Neural crest cell (in vitro differentiated cells): ENCODE results near the gene MTM1. TPM values are rescaled to one million over a fixed set of nuclear protein-coding genes. Genes with fewer than 3 reads are reported as not detected.

Experiments
- DNase-seq: peaks from one replicate; pipeline ENCODE4 v3.0.0; 2021; ENCODE audit warnings: low read depth, mixed read lengths, low spot score
- H3K27ac Mint-ChIP-seq: one replicate; pipeline ENCODE4 v1.8.0; 2021; ENCODE audit warnings: mild to moderate bottlenecking, mixed read lengths; ENCODE audit not compliant: unreplicated experiment
- H3K27me3 Mint-ChIP-seq: 2 replicates; pipeline ENCODE4 v1.8.0; 2021; ENCODE audit warnings: low read depth, mild to moderate bottlenecking, mixed read lengths
- H3K36me3 Mint-ChIP-seq: 2 replicates; pipeline ENCODE4 v1.8.0; 2021; ENCODE audit warnings: low read depth, mild to moderate bottlenecking, mixed read lengths
- H3K4me1 Mint-ChIP-seq: 2 replicates; pipeline ENCODE4 v1.8.0; 2021; ENCODE audit warnings: mixed read lengths
- H3K4me3 Mint-ChIP-seq: one replicate; pipeline ENCODE4 v1.8.0; 2021; ENCODE audit warnings: mild to moderate bottlenecking, mixed read lengths
- H3K9me3 Mint-ChIP-seq: 2 replicates; pipeline ENCODE4 v1.8.0; 2021; ENCODE audit warnings: mixed read lengths
- CTCF ChIP-seq: fragments of 200-600 bp; sonication (generic); conservative IDR thresholded peaks from 2 replicates; pipeline ENCODE4 v1.5.0; 2021; ENCODE audit warnings: antibody characterized with exemption, mild to moderate bottlenecking
- total RNA-seq: library from RNA; stranded (reverse); gene quantifications from 2 replicates; pipeline ENCODE4 v1.2.1, GENCODE V29; 2021

MTM1 gene
- total RNA-seq, 1 donor from 2014 or later, result 6.2 TPM

- H3K27ac Mint-ChIP-seq, result no peak overlapping the region
- H3K9me3 Mint-ChIP-seq, result peaks cover 2% of the 10 kb centered on the region
- no peak for DNase-seq
- no peaks in the 10 kb centered on the region for H3K36me3 Mint-ChIP-seq
- H3K4me1 Mint-ChIP-seq, result peaks cover 16% of the 10 kb centered on the region
- H3K4me3 Mint-ChIP-seq, result no peak overlapping the region
- TF ChIP-seq CTCF, result no peak
- no peaks in the 10 kb centered on the region for H3K27me3 Mint-ChIP-seq
These were observed 23.3 kb upstream of the MTM1 start for GRCh38 chrX:150544835-150545770.

- no peak overlapping the region for H3K27ac Mint-ChIP-seq
These were observed 21.7 kb upstream of the MTM1 start for GRCh38 chrX:150546711-150547153.

GRCh38 chrX:150547375-150548115, 20.9 kb upstream of the MTM1 start:
- Mint-ChIP-seq H3K4me1 (peaks cover 16% of the 10 kb centered on the region), H3K4me3 (no peak overlapping the region), H3K9me3 (no peaks in the 10 kb centered on the region), H3K36me3 (no peaks in the 10 kb centered on the region), H3K27ac (no peak overlapping the region), H3K27me3 (no peaks in the 10 kb centered on the region)
- no peak for TF ChIP-seq CTCF
- peak; percentile 33 for DNase-seq

More at GRCh38 chrX:150546711-150547153, 21.7 kb upstream of the MTM1 start:
- H3K27me3 Mint-ChIP-seq, result no peaks in the 10 kb centered on the region
- H3K4me1 Mint-ChIP-seq, result peaks cover 16% of the 10 kb centered on the region
- H3K4me3 Mint-ChIP-seq, result no peak overlapping the region
- DNase-seq, result no peak
- no peaks in the 10 kb centered on the region for H3K9me3 Mint-ChIP-seq
- no peak for TF ChIP-seq CTCF
- no peaks in the 10 kb centered on the region for H3K36me3 Mint-ChIP-seq

- Mint-ChIP-seq H3K27me3 (no peaks in the 10 kb centered on the region), H3K27ac (no peak overlapping the region), H3K36me3 (no peaks in the 10 kb centered on the region), H3K9me3 (no peaks in the 10 kb centered on the region), H3K4me3 (no peak overlapping the region), H3K4me1 (peaks cover 16% of the 10 kb centered on the region)
- no peak for TF ChIP-seq CTCF
- no peak for DNase-seq
These were observed 20.2 kb upstream of the MTM1 start for GRCh38 chrX:150548251-150548650.

GRCh38 chrX:150548684-150549083, 19.7 kb upstream of the MTM1 start:
- Mint-ChIP-seq H3K9me3 (peaks cover 3% of the 10 kb centered on the region), H3K4me1 (peaks cover 16% of the 10 kb centered on the region), H3K4me3 (no peak overlapping the region), H3K27ac (no peak overlapping the region), H3K36me3 (peaks cover 2% of the 10 kb centered on the region), H3K27me3 (no peaks in the 10 kb centered on the region)
- no peak for DNase-seq
- TF ChIP-seq CTCF, result no peak
